HG03558 (cell line): ENCODE measurements around the gene TCERG1L.

Source experiments
- ATAC-seq: cut with Tn5 transposase; IDR thresholded peaks from one replicate; pipeline ENCODE4 v1.9.1; 2021; ENCODE audit warnings: moderate number of reproducible peaks; ENCODE audit not compliant: unreplicated experiment; ENCODE audit errors: extremely low read depth

The TCERG1L gene

DNA sequence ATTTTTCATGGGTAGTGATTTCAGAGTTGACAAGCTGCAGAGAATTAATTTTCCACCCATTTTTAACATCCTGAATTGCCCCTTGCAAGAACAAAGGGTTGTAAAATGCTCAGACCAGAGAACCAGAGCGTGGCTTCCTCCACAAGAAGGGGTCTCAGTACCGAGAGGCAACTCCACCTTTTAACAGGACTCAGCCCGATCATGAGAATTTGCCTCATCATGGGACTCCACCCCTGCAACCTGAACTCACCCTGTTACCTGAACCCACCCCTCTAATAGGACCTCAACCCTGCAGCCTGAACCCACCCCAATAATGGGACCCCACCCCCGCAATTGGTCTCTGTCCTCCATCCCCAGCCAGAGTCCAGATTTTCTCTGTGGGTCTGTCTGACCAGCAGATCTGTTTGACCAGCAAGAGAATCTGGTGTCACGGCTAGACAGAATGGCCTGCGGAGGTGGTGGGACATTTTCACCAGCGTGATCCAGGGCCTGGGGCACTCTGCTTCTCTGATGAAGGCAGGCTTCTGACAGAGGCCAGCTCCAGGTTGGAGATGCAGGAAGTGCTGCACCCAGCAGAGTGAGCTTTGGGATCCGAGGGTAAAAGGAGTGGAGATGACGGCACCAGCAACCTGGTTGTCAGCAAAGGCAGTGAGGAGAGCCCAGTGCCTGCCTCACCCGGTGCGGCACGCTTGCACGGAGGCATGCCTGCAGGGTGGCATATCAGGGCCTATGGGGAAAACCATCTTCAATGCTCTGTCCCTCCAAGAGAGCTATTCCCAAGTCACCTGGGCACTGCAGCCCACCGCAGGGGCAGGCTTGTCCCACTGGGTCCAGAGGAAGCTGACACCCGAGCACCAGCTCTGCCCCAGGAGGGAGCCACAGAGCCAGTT lies 136.6 kb downstream of the TCERG1L start:
- no peak for ATAC-seq

DNA sequence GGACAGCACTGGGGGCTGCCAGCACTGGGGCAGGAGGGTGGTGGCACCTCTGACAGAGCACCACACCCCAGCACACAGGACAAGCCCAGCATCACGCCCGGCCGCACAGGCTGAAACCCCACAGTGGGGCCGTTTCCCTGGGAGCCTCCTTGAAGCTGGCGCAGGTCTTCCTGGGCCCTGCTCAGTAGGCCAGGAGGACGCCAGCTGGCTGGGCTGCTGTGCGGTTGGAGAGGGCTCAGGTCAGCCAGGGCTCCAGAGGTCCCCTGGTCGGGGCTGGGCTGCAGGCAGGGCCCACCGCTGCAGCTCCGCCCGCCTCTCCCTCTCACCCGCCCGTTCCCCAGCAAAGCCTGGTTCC lies 137.3 kb downstream of the TCERG1L start:
- ATAC-seq, result no peak

DNA sequence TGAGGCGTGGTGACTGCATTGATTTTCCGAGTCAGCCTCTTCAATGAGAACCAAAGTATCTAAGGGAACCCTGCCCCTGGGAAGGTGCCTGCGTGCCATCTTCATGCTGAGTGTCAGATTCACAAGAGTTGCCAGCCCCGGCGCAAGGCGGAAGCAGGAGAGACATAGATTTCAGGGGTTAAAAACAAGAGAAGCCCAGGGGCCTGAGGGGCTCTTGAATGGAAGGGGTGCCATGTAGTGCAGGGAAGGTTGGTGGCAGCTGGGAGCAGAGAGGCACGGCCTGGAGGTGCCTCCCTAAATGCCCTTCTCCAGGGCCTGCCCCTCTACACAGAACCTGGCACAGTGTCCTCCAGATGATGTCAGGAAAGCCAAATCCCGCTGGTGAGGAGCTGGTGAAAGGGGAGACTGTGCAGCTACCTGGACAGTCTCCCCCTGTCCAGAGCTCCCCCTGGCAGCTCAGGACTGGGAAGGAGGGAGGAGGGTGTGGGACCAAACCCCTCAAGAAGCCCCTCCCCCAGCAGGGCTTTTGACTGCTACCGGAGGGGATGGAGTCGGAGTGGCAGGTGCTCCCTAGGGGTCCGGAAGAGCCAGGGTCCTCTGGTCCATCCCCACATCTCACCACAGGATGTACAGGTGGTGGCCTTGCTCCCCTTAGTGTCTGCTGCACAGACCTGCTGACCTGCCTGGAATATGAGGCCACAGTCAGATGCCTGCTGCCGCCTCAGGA lies 137.9 kb downstream of the TCERG1L start:
- no peak for ATAC-seq

DNA sequence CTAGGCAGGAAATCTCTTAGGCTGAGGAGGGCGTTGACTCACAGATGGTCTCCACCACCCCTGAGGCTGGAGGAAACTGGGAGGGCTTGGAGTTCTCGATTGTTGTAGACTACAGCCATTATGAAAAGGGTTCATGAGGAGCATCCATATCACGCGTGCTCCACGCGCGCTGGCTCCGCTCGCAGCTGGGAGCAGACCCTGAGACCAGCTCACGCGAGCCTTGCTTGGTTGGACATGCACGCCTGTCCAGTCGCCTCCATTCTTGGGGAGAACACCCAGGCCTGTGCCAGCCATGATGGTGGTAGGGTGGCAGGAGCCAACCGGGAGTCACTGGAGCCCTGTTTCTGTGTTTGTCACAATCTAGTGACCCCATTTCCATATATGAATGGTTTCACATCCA lies 139.1 kb downstream of the TCERG1L start:
- no peak for ATAC-seq

DNA sequence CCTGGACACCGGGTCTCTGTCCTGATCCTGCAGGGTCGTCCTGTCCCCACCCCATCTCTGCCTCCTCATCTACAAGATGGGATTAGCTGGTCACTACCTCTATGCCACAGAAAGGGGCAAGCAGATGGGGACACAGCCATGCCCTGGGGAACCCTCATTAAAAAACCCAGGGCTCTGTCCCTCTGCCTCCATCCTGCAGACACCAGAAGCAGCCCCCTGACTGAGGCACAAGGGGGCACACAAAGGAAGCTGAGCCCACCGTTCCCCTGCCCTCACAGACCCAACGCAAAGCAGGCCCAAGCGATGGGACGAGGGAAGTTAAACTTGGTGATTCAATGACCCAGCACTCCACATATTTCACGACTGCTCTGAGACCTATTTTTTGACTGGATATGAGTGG lies 142.4 kb downstream of the TCERG1L start:
- ATAC-seq, result no peak

DNA sequence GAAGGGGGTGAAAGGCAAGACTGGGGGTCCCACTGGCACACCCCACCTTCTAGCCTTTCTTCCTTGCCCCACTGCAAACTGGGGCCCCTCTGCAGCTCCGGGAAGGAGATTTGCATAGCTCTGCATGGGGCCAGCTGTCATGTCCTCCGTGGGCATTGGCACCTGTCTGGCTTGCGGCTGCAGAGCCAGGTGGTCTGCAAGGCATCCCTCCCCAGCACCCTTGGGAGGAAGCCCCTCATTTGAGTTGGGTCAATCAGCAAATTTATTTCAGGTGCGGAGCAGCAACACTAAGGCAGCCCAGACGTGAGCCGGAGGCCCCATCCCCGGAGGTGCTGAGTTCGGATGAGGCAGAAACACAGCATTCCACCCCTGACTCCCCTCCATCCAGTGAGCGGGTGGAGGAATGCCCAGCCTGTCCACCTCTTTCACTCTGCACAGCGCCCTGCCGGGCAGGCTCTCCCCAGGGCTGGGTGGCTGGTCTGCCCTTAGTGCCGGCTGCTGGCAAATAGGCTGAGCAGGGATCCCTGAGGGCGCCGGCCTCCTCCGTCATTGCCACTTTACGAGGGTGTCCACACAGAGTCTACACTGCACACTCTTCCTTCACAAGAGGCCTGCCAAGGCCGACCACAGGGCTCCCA lies 143.2 kb downstream of the TCERG1L start:
- ATAC-seq, result no peak

DNA sequence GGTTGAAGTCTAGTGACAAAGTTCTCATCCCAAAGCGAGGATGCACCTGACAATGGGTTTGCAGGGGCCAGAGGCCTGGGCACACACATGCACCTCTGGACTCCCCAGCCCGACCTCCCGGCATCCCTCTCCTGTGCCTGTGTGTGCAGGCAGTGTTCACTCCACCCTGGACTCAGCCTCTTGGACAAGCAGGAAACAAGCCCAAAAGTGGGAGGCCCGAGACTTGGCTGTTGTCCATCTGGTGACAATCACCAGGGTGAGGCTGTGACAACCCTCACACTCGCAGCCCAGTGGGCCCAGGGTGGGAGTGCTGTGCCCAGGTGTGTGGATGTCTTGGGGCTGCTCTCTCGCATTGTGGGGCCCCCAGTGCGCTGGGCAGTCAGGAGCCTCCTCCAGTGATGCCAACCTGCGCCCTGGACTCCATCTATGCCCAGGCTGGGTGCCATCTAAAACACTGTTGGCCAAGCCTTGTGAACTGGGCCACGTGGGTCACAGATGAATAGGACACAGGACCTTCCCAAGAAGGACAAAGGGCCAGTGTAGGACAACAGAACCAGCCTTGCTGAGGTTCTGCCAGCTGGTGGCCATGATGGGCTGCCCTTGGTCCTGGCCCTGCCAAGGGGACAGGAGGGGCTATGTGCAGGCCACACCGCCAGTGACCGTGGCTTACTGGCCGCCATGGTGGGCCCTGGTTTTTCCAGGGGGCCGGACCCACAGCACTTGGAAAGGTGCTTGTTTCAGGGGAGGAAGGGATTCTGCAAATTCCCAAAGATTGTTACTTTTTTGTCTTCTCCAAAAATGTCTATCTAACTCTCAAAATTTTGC lies 144.3 kb downstream of the TCERG1L start:
- ATAC-seq, result no peak

DNA sequence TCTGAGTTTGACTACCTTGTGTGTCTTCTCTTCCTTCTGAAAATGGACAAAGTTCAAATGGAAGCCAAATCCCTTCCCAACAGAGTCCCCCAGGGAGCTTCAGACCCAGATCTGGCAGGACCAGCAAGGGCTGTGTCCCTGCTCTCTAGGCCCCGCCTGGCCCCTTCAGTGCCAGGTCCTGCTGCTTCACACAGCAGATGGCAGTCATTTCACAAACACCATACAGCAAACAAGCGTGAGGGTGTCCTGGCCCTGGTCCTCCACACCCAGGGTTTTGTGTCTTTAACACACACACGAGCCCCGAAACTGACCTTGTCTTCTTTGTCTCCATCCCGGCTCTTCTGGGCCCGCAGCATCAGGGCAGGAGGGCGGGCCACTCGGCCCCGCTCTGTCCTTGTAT lies 145.0 kb downstream of the TCERG1L start:
- ATAC-seq, result no peak

DNA sequence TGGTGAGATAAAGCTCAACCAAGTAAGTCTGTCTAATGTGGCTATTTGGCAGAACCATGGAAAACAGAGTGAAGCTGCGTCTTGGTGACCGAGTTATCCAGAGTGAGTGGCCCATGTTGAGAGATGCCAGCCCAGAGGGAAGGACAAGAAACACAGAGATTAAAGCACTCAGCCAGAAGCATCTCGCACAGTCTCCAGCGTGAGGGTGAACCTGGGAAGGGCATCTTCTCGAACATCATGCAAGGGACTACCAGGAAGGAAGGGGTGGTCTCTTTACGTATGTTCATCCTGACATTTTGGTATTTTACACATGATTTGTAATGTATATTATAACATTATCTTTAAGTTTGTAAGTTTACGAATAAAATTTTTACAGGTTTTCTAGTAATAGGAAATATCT lies 146.4 kb downstream of the TCERG1L start:
- ATAC-seq, result no peak

DNA sequence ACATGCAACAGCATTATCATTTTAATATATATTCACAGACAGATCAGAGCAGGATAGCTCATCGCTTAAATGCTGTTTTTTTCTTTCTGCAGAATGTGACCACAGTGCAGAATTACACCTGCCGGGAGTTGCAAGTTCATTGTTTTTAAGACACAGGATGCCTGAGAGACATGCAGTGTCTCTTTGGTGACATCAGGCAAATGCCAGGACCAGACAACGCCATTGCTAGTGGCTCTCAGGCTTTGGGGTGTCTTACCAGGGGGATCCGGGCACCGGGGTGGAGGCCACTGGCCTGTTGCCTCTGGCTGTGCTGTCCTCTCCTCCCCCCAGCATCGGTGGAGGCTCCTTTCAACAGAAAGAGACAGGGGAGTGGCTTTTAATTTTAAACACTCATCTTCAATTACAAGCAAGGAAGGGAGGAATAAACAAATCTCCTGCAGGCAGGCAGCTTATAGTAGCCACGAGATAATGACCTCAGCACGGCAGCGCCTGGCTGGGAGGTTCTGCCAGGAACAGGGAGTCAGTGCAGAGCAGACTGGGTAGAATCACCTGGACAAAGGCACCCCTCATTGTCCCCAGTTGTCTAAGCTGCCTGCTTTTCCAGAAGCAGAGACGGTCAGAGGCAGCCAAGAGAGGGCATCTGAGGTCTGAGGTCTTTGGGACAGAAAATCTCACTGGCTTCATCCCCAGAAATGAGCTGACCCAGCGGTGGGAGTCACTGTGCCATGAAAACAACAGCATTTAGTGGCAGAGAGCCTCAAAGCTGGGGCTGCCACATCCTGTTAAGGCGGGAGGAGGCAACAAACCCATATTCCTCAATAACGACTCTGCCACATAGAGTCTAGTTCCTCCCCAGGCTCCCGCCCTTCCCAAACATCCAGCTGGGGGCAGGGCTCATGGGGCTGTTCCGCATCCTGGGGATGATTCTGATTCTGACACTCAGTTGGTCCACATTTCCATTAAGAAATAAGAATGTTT lies 148.4 kb downstream of the TCERG1L start:
- no peak for ATAC-seq

DNA sequence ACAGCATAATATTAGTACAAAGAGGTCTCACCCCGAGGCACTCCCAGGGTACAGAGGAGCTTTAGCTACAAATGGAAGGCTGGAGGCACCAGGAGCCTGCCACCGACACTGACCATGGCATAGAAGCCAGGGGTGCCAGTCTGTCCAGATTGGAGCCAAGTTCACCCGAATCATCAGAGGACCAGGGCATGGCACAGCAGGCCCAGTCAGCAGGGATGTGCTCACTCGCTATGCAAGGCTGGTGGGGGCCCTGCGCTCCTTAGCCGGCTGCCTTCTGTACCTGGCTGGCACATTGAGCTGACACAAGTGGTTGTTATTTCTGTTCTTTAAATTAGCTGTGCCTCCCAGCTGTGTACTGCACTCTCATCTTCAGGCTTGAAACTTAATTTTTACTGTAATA lies 149.3 kb downstream of the TCERG1L start:
- ATAC-seq, result no peak

DNA sequence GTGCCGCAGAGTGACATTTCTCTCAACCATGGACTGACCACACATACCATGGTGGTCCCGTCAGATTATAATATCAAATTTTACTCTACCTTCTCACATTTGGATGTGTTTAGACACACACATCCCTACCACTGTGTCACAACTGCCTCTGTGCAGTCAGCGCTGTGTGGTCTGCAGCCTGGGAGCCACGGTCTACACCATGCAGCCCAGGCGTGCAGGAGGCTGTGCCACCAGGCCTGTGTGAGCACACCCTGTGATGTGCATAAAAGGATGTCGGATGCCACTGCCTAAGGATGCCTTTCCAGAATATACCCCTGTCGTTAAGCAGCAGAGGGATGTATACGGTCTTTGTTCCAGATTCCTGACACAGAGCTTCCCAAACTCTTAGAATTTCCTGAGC lies 150.4 kb downstream of the TCERG1L start:
- ATAC-seq, result no peak

DNA sequence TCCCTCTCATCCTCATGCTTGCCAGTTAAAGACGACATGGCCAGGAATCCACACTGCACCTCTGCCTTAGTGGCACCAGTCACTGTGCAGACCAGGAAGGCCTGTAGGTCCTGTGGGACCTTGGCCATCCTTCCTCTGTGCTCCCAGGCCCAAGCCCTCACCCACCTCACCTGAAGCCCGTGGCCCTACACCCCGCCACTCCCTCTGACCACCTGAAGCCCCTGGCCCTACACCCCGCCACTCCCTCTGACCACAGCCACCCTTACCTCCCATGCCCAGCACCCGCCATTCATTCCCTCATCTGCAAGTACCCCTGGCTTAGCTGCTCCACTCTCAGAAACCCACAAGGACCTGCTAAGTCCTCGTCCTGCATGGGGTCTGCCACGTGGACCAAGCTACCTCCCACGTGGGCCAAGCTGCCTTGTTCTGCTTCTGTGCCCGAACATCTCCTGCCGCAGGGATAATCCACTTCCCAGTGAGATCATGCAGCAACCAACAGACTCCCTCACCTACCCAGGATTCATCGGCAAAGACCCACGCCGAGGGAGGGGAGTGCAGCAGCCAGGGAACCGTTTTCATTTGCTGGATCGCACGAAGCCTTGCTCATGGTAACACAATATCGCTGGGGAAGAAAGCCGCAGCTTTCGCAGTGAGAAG lies 151.2 kb downstream of the TCERG1L start:
- no peak for ATAC-seq

DNA sequence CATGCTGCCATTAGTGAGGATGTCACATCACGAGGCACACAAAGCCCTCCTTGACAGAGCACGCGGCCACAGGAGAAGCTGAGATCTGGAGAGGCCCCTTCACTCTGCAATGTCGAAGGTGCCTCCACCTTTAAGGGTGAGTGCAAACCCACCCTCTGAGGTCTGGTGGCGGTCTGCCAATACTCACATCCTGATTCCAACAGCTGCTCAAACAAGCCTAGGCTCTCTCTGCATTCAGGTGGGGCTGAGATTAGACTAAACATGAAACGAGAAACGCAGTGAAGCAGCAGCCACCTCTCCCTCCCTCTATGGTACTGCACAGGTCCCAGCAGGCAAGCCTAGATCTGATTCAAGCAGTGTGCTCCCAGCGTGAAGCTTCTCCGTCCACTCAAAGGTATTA lies 151.8 kb downstream of the TCERG1L start:
- no peak for ATAC-seq

DNA sequence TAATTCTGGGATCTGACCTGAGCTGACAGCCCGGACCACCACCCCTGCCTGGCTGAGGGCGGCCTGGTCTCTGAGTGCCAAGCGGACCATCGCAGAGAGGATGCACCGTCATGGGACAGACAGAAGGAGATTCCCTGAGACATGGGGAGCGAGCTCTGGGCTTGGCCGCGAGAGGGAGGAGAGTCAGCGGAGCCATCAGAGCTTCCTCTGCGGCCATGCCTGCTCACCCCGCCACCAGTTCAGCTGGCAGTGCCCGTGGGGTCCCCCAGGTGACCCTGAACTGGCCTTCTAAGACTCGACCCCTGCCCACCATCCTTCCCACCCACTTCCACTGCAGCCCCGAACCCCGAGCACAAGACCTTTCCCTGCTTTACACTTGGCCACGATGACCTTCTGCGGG lies 152.8 kb downstream of the TCERG1L start:
- no peak for ATAC-seq

DNA sequence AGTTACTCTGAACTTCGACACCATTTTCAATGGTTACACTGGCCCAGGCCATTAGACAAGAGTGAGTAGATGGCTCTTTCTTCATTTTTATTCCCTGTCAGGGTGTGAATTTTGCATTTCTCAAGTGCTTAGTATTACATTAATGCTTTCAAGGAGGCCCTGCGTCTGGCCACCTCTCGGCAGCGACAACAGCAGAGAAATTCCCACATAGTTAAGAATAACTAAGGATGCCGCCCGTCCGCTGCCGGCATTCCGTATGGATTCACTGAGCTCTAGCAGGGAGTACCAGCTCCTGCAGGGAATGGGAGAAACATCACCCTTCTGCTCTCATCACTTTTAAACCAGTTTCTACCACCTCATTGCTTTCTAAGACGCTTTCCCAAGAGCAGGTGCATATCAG lies 153.6 kb downstream of the TCERG1L start:
- ATAC-seq, result no peak

DNA sequence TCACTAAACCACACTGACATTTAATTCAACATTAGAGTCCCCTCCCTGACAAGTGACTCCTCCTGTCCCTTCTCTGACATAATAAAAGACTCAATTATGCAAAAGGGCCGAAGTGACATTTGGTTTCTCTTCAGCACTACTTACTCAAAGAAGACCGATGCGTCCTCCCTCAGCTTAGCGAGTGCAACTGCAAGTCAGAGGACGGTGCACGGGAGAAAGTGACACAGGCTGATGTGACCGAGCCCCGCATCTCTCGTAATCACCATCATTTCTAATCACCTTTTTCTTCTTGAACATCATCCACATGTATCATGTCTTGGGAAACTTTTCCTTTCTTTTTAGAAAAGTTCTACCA lies 155.7 kb downstream of the TCERG1L start:
- ATAC-seq, result no peak

DNA sequence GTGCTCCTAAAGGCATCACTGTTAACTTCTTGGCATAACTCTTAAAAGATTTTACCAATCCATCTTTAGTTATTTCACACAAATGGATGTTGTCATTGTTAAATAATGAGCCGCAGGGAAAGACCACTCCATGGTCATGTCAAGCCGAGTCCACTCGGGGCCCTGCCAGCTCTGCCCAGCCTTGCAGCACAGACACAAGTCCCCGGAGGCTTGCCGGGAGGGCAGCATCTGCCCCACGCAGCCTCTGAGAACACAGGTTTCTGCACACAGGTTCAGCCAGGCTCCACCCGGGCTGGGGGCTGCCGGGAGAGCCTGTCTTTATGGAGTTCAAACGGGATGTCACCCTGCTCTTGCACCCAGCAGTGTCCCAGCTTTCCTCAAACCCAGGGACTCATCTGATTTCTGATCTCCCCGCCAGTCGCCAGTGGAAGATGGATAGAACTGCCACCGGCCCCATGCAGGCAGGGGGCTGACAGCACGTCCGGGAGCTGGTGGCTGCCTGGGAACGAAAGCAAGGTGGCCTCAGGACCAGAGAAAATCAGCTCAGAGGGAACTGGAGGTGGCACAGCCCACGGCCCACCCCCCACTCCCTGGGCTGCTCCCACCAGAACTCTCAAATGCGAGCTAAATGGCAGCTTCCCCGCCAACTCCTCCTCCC lies 156.2 kb downstream of the TCERG1L start:
- ATAC-seq, result no peak
